Mesendoderm (in vitro differentiated cells): ENCODE results near the gene MYOT.

Experiments
- DNase-seq: peaks from one replicate; pipeline ENCODE4 v3.0.0; 2013
- H2AK5ac ChIP-seq: 2 replicates; pipeline ENCODE4 v1.6.1; 2013; ENCODE audit warnings: low read length, inconsistent platforms
- H2BK120ac ChIP-seq: 2 replicates; pipeline ENCODE4 v1.6.1; 2013; ENCODE audit warnings: low read depth, mild to moderate bottlenecking, low read length, moderate library complexity, mixed read lengths
- H2BK15ac ChIP-seq: replicated peaks from 2 replicates; pipeline ENCODE4 v1.6.1; 2013; ENCODE audit warnings: low read depth, mild to moderate bottlenecking, moderate library complexity
- H2BK5ac ChIP-seq: 2 replicates; pipeline ENCODE4 v1.6.1; 2013; ENCODE audit warnings: low read length, inconsistent platforms
- H3K18ac ChIP-seq: 2 replicates; pipeline ENCODE4 v1.6.1; 2013; ENCODE audit warnings: mild to moderate bottlenecking, low read length, mixed read lengths
- H3K23ac ChIP-seq: one replicate; pipeline ENCODE4 v1.6.1; 2013; ENCODE audit warnings: low read length
- H3K27ac ChIP-seq: 2 replicates; pipeline ENCODE4 v1.5.1; 2013; ENCODE audit warnings: low read depth, mild to moderate bottlenecking, inconsistent platforms, low read length, moderate library complexity
- H3K27me3 ChIP-seq: 2 replicates; pipeline ENCODE4 v1.6.1; 2013; ENCODE audit warnings: low read length, control low read depth, mild to moderate bottlenecking, inconsistent platforms; ENCODE audit not compliant: insufficient read depth, poor library complexity
- H3K36me3 ChIP-seq: 2 replicates; pipeline ENCODE4 v1.6.1; 2013; ENCODE audit warnings: low read length, inconsistent platforms; ENCODE audit not compliant: control insufficient read depth, insufficient read depth
- H3K4ac ChIP-seq: one replicate; pipeline ENCODE4 v1.6.1; 2013; ENCODE audit warnings: low read depth, mild to moderate bottlenecking, low read length, moderate library complexity
- H3K4me1 ChIP-seq: 2 replicates; pipeline ENCODE4 v1.6.1; 2013; ENCODE audit warnings: low read depth, low read length, inconsistent platforms; ENCODE audit not compliant: control insufficient read depth
- H3K4me2 ChIP-seq: 2 replicates; pipeline ENCODE4 v1.6.1; 2013; ENCODE audit warnings: low read length
- H3K4me3 ChIP-seq: 2 replicates; pipeline ENCODE4 v1.5.1; 2013; ENCODE audit warnings: mild to moderate bottlenecking, low read length
- H3K56ac ChIP-seq: one replicate; pipeline ENCODE4 v1.6.1; 2013; ENCODE audit warnings: low read length
- H3K79me1 ChIP-seq: 2 replicates; pipeline ENCODE4 v1.6.1; 2013; ENCODE audit warnings: low read length, inconsistent platforms
- H3K79me2 ChIP-seq: 2 replicates; pipeline ENCODE4 v1.6.1; 2013; ENCODE audit warnings: mild to moderate bottlenecking, low read length; ENCODE audit not compliant: control insufficient read depth, insufficient read depth
- H3K9ac ChIP-seq: 2 replicates; pipeline ENCODE4 v1.6.1; 2013; ENCODE audit warnings: low read length, inconsistent platforms
- H4K5ac ChIP-seq: one replicate; pipeline ENCODE4 v1.6.1; 2013; ENCODE audit warnings: low read length
- H4K8ac ChIP-seq: one replicate; pipeline ENCODE4 v1.6.1; 2013; ENCODE audit warnings: low read depth, mild to moderate bottlenecking, control low read depth, low read length, moderate library complexity
- WGBS: extraction: QIAGEN DNeasy Blood & Tissue Kit; methylation state at CpG from one replicate; pipeline ENCODE4 v1.1.7; 2013; ENCODE audit warnings: low lambda C conversion rate, missing lambda C conversion rate; ENCODE audit not compliant: insufficient coverage; ENCODE audit errors: extremely low coverage; 5-methylcytosine and 5-hydroxymethylcytosine counted together

MYOT gene

DNA sequence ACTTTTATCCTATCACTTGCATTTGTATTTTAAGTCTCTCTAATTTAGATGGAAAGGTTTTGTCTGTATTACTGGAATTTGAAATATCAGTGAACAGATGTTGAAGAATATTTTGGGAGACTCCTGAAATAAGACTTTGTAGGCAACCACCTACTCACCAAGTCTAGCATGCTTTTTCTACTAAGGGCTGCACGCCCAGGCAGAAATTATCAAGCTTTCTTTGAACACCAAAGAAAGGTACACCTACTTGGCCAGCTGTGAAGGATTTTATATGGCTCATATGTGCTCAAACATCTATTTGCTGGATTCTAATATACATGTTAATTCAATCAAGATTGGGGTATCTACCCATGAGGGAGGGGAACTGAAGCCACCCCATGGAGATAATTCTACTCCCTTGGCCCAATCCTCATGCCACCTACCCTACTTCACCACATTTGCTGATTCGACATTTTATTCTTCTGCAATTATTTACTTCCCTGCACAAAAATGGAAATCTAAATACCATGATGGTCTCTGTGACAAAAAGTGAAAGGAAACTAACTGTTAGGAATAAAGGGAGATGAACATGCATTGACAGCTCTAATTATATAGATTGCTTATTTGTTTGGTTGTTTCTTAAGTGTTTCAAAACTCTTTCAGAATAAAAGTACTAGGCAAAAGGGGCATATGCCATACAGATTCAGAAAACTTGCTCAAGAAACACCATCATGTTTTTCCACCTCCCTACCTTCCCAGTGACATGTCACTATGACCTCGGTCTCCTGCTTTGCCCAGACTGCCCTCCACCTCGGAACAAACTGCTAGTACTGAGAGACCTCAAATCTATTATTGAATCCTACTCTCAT lies 895 bp upstream of the MYOT start:
- Histone ChIP-seq H2AK5ac (no peak overlapping the region), H2BK15ac (no peak overlapping the region), H3K36me3 (no peaks in the 10 kb centered on the region), H3K4me3 (no peak overlapping the region), H3K79me2 (no peaks in the 10 kb centered on the region), H4K8ac (no peak overlapping the region), H3K18ac (no peak overlapping the region), H4K5ac (no peak overlapping the region), H3K56ac (no peak overlapping the region), H3K4ac (no peak overlapping the region), H3K27ac (no peak overlapping the region), H3K23ac (no peak overlapping the region), H3K79me1 (no peaks in the 10 kb centered on the region), H2BK5ac (no peak overlapping the region), H3K9ac (no peak overlapping the region), H3K4me1 (no peaks in the 10 kb centered on the region), H3K4me2 (no peak overlapping the region), H2BK120ac (no peak overlapping the region), H3K27me3 (no peaks in the 10 kb centered on the region)
- WGBS = no CpG with 5 or more reads among the region's 4 CpGs
- no peak for DNase-seq

DNA sequence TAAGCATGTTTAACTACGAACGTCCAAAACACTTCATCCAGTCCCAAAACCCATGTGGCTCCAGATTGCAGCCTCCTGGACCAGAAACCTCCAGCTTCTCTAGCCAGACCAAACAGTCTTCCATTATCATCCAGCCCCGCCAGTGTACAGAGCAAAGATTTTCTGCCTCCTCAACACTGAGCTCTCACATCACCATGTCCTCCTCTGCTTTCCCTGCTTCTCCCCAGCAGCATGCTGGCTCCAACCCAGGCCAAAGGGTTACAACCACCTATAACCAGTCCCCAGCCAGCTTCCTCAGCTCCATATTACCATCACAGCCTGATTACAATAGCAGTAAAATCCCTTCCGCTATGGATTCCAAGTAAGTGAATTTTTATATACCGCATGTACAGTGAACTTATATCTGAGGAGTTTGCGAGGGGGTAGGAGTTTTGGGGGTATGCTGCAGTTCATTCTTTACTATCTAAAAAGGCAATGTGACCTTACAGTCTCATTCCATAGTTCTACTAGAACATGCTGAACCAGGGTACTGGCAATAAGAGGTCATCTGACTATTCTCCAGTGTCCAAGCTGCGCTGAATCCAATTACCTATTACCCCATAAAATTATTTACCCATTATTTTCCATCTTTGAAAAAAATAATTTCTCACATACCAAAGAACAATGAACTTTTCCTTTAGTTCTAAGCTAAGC lies 3.1 kb downstream of the MYOT start:
- Histone ChIP-seq H3K27me3 (no peaks in the 10 kb centered on the region), H2BK120ac (no peak overlapping the region), H3K36me3 (no peaks in the 10 kb centered on the region), H3K79me1 (no peaks in the 10 kb centered on the region), H3K4me2 (no peak overlapping the region), H3K4ac (no peak overlapping the region), H3K79me2 (no peaks in the 10 kb centered on the region), H3K56ac (no peak overlapping the region), H4K8ac (no peak overlapping the region), H2BK5ac (no peak overlapping the region), H3K4me3 (no peak overlapping the region), H3K18ac (no peak overlapping the region), H2BK15ac (no peak overlapping the region), H3K23ac (no peak overlapping the region), H3K27ac (no peak overlapping the region), H4K5ac (no peak overlapping the region), H2AK5ac (no peak overlapping the region), H3K4me1 (no peaks in the 10 kb centered on the region), H3K9ac (no peak overlapping the region)
- 100% methylated on average over 1 of the region's 7 CpGs for WGBS
- no peak for DNase-seq

DNA sequence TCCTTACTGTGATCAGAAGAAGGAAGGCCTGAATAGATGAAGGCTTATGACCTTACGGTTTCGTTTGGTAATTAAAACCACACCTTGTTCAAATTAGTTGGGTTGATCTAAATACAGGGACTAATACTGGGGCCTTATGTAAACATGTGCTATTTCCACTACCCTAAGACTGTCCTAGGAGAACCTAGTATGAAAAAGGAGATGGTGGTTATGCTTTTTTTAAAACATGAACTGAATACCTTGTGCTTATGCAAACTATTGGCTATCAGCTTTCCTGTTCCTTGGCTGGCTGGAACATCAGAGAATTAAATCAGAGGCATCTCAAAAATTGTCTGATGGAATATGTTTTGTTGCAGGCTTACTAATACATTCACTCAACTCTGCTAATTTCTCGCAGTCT lies 3.9 kb downstream of the MYOT start:
- no peak overlapping the region for H3K18ac ChIP-seq
- no peak overlapping the region for H2BK15ac ChIP-seq
- H3K4me1 ChIP-seq = no peaks in the 10 kb centered on the region
- H3K79me1 ChIP-seq = no peaks in the 10 kb centered on the region
- DNase-seq = no peak
- no peaks in the 10 kb centered on the region for H3K36me3 ChIP-seq
- no peak overlapping the region for H2BK5ac ChIP-seq
- H3K56ac ChIP-seq = no peak overlapping the region
- H3K27ac ChIP-seq = no peak overlapping the region
- no peak overlapping the region for H3K23ac ChIP-seq
- H3K79me2 ChIP-seq = no peaks in the 10 kb centered on the region
- no CpG with 5 or more reads among the region's 3 CpGs for WGBS
- H3K9ac ChIP-seq = no peak overlapping the region
- H2BK120ac ChIP-seq = no peak overlapping the region
- no peak overlapping the region for H4K8ac ChIP-seq
- H3K4ac ChIP-seq = no peak overlapping the region
- no peaks in the 10 kb centered on the region for H3K27me3 ChIP-seq
- no peak overlapping the region for H2AK5ac ChIP-seq
- H4K5ac ChIP-seq = no peak overlapping the region
- H3K4me2 ChIP-seq = no peak overlapping the region
- no peak overlapping the region for H3K4me3 ChIP-seq

DNA sequence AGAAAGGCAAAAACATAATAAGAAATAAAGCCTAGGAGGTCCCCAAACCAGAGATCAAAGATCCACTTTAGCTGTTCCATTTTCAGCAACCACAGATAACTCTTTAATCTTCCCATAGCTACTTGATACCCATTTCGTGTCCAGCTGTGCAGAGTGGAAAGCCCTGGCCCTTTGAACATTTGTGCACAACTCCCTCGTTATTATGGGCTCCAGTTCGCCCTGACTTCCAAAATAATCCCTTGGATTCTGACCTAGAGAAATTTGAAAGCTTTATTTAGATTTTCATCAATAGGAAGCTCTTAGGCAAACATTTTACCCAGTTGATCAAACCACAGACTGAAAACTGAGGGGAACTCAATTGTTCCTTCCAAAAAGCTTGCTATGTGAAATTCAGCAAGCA lies 4.8 kb downstream of the MYOT start:
- no peak overlapping the region for H3K9ac ChIP-seq
- DNase-seq = no peak
- no peak overlapping the region for H3K27ac ChIP-seq
- no peak overlapping the region for H2BK5ac ChIP-seq
- H3K4me3 ChIP-seq = no peak overlapping the region
- no CpG with 5 or more reads among the region's 3 CpGs for WGBS
- no peaks in the 10 kb centered on the region for H3K79me2 ChIP-seq
- H4K5ac ChIP-seq = no peak overlapping the region
- H3K18ac ChIP-seq = no peak overlapping the region
- no peaks in the 10 kb centered on the region for H3K79me1 ChIP-seq
- H3K36me3 ChIP-seq = no peaks in the 10 kb centered on the region
- H3K4ac ChIP-seq = no peak overlapping the region
- no peak overlapping the region for H4K8ac ChIP-seq
- no peak overlapping the region for H2BK120ac ChIP-seq
- H2AK5ac ChIP-seq = no peak overlapping the region
- no peak overlapping the region for H3K4me2 ChIP-seq
- H3K56ac ChIP-seq = no peak overlapping the region
- H2BK15ac ChIP-seq = no peak overlapping the region
- no peaks in the 10 kb centered on the region for H3K27me3 ChIP-seq
- no peak overlapping the region for H3K23ac ChIP-seq
- H3K4me1 ChIP-seq = no peaks in the 10 kb centered on the region

DNA sequence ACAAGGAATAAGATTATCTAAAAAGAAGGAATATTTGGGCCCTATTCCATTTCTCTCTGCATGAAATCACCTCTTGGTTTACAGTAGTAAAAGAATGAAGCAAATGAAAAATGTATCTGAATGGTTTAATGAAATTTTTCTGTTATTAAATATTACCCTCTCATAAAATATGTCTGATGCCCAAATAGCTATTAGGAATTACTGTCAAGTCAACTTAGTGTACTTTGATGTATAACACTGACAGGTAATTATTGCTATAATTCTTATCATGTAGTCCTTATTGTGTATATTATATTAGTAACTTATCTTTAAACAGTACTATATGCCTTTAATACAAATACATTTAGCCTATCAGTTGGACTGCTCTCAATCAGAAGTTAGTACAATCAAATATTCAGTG lies 8.4 kb downstream of the MYOT start:
- no peaks in the 10 kb centered on the region for H3K36me3 ChIP-seq
- H3K27me3 ChIP-seq = no peaks in the 10 kb centered on the region
- H3K79me1 ChIP-seq = no peaks in the 10 kb centered on the region
- H3K4me2 ChIP-seq = no peak overlapping the region
- no peak overlapping the region for H3K56ac ChIP-seq
- no peaks in the 10 kb centered on the region for H3K79me2 ChIP-seq
- no peak for DNase-seq
- no peak overlapping the region for H2AK5ac ChIP-seq
- no peak overlapping the region for H3K23ac ChIP-seq
- no peak overlapping the region for H2BK15ac ChIP-seq
- no peak overlapping the region for H3K4ac ChIP-seq
- H3K18ac ChIP-seq = no peak overlapping the region
- H2BK120ac ChIP-seq = no peak overlapping the region
- H3K4me3 ChIP-seq = no peak overlapping the region
- H3K27ac ChIP-seq = no peak overlapping the region
- H4K5ac ChIP-seq = no peak overlapping the region
- H2BK5ac ChIP-seq = no peak overlapping the region
- no peak overlapping the region for H3K9ac ChIP-seq
- no peaks in the 10 kb centered on the region for H3K4me1 ChIP-seq
- no peak overlapping the region for H4K8ac ChIP-seq
